GM23338 (cell line): Measurements from ENCODE around the gene ULBP1. TPM values are rescaled to one million over a fixed set of nuclear protein-coding genes. Genes with fewer than 3 reads are reported as not detected.

Experiments used
- ATAC-seq: fragments of 200-7000 bp; cut with Tn5 transposase; 3 replicates; pipeline ENCODE4 v1.9.1; 2020
- DNase-seq: peaks from one replicate; pipeline ENCODE4 v3.0.0-alpha.2; 2015; ENCODE audit warnings: low spot score
- H2AFZ ChIP-seq: fragments of 200-600 bp; sonication (generic); 2 replicates; pipeline ENCODE4 v1.8.0; 2016; ENCODE audit warnings: antibody characterized with exemption, mild to moderate bottlenecking, moderate library complexity
- H3F3A ChIP-seq: fragments of 200-600 bp; sonication (generic); replicated peaks from 2 replicates; pipeline ENCODE4 v1.8.0; 2017; ENCODE audit warnings: antibody characterized with exemption, mixed run types, low read depth
- H3K27ac ChIP-seq: fragments of 200-600 bp; sonication (generic); 2 replicates; pipeline ENCODE4 v1.6.1; 2016; ENCODE audit warnings: low read depth
- H3K27me3 ChIP-seq: fragments of 200-600 bp; sonication (generic); 2 replicates; pipeline ENCODE4 v1.8.0; 2016; ENCODE audit warnings: mild to moderate bottlenecking, mixed run types, moderate library complexity; ENCODE audit not compliant: insufficient read depth
- H3K36me3 ChIP-seq: fragments of 200-600 bp; sonication (generic); 2 replicates; pipeline ENCODE4 v1.8.0; 2016; ENCODE audit warnings: mild to moderate bottlenecking; ENCODE audit not compliant: insufficient read depth
- H3K4me1 ChIP-seq: fragments of 200-600 bp; sonication (generic); 2 replicates; pipeline ENCODE4 v1.8.0; 2016; ENCODE audit warnings: mild to moderate bottlenecking, moderate library complexity; ENCODE audit not compliant: insufficient read depth
- H3K4me2 ChIP-seq: fragments of 200-600 bp; sonication (generic); 2 replicates; pipeline ENCODE4 v1.7.1; 2017; ENCODE audit warnings: mixed run types
- H3K4me3 ChIP-seq: fragments of 200-600 bp; sonication (generic); 2 replicates; pipeline ENCODE4 v1.6.1; 2016; ENCODE audit warnings: mixed run types
- H3K79me2 ChIP-seq: fragments of 200-600 bp; sonication (generic); replicated peaks from 2 replicates; pipeline ENCODE4 v1.8.0; 2017; ENCODE audit warnings: mild to moderate bottlenecking; ENCODE audit not compliant: insufficient read depth
- H3K9me2 ChIP-seq: fragments of 200-600 bp; sonication (generic); 2 replicates; pipeline ENCODE4 v1.8.0; 2017; ENCODE audit not compliant: insufficient read depth
- H4K20me1 ChIP-seq: fragments of 200-600 bp; sonication (generic); replicated peaks from 2 replicates; pipeline ENCODE4 v1.8.0; 2017; ENCODE audit warnings: mild to moderate bottlenecking; ENCODE audit not compliant: insufficient read depth
- H3K27ac Mint-ChIP-seq: 2 replicates; pipeline ENCODE4 v1.8.0; 2020; ENCODE audit warnings: inconsistent platforms, mild to moderate bottlenecking, moderate library complexity, mixed read lengths
- H3K27me3 Mint-ChIP-seq: 3 replicates; pipeline ENCODE4 v1.8.0; 2022; ENCODE audit warnings: low read depth, mild to moderate bottlenecking, moderate library complexity, mixed read lengths, inconsistent platforms; ENCODE audit not compliant: insufficient read depth, poor library complexity
- H3K36me3 Mint-ChIP-seq: 3 replicates; pipeline ENCODE4 v1.8.0; 2021; ENCODE audit warnings: low read depth, mild to moderate bottlenecking, inconsistent platforms, moderate library complexity, mixed read lengths
- H3K4me1 Mint-ChIP-seq: 3 replicates; pipeline ENCODE4 v1.8.0; 2020; ENCODE audit warnings: mild to moderate bottlenecking, inconsistent platforms, mixed read lengths
- H3K4me3 Mint-ChIP-seq: 3 replicates; pipeline ENCODE4 v1.8.0; 2021; ENCODE audit warnings: moderate library complexity, mild to moderate bottlenecking, inconsistent platforms, mixed read lengths
- H3K9me3 Mint-ChIP-seq: 3 replicates; pipeline ENCODE4 v1.8.0; 2020; ENCODE audit warnings: moderate library complexity, mild to moderate bottlenecking, inconsistent platforms, mixed read lengths
- EZH2 ChIP-seq: fragments of 200-600 bp; sonication (generic); IDR thresholded peaks from one replicate; pipeline ENCODE4 v1.8.0; 2017; ENCODE audit warnings: antibody characterized with exemption, mild to moderate bottlenecking, low read depth; ENCODE audit not compliant: unreplicated experiment
- JUNB ChIP-seq: IDR thresholded peaks from one replicate; pipeline ENCODE4 v1.6.1; 2016; ENCODE audit warnings: antibody characterized with exemption; ENCODE audit not compliant: unreplicated experiment
- REST ChIP-seq: IDR thresholded peaks from one replicate; pipeline ENCODE4 v1.6.1; 2018; ENCODE audit warnings: antibody characterized with exemption; ENCODE audit not compliant: unreplicated experiment
- polyA plus RNA-seq: library from polyadenylated mRNA; unstranded; fragments of >200 nt; fragmentation: Nextera tagmentation; extraction: Ambion mirVana; gene quantifications from 2 replicates; pipeline ENCODE4 v1.2.1, GENCODE V29; 2016
- total RNA-seq: library from RNA; depleted of rRNA; stranded (reverse); fragments of >200 nt; shearing (Covaris generic); gene quantifications from 2 replicates; pipeline ENCODE4 v1.2.3, GENCODE V29; 2014
- TF ChIP-seq, protein P1 (sequence below): fragments of 250-450 bp; sonication (Bioruptor Pico); IDR thresholded peaks from 2 replicates; pipeline ENCODE4 v1.5.0; 2020; ENCODE audit warnings: mild to moderate bottlenecking, moderate library complexity

ULBP1 gene
- total and polyA plus RNA-seq, 2 experiments from 2014 or later = 0.74 to 1.7 TPM

GRCh38 chr6:149923327-149923986, 40.3 kb upstream of the ULBP1 start (continued):
- TF ChIP-seq, protein P1, sequence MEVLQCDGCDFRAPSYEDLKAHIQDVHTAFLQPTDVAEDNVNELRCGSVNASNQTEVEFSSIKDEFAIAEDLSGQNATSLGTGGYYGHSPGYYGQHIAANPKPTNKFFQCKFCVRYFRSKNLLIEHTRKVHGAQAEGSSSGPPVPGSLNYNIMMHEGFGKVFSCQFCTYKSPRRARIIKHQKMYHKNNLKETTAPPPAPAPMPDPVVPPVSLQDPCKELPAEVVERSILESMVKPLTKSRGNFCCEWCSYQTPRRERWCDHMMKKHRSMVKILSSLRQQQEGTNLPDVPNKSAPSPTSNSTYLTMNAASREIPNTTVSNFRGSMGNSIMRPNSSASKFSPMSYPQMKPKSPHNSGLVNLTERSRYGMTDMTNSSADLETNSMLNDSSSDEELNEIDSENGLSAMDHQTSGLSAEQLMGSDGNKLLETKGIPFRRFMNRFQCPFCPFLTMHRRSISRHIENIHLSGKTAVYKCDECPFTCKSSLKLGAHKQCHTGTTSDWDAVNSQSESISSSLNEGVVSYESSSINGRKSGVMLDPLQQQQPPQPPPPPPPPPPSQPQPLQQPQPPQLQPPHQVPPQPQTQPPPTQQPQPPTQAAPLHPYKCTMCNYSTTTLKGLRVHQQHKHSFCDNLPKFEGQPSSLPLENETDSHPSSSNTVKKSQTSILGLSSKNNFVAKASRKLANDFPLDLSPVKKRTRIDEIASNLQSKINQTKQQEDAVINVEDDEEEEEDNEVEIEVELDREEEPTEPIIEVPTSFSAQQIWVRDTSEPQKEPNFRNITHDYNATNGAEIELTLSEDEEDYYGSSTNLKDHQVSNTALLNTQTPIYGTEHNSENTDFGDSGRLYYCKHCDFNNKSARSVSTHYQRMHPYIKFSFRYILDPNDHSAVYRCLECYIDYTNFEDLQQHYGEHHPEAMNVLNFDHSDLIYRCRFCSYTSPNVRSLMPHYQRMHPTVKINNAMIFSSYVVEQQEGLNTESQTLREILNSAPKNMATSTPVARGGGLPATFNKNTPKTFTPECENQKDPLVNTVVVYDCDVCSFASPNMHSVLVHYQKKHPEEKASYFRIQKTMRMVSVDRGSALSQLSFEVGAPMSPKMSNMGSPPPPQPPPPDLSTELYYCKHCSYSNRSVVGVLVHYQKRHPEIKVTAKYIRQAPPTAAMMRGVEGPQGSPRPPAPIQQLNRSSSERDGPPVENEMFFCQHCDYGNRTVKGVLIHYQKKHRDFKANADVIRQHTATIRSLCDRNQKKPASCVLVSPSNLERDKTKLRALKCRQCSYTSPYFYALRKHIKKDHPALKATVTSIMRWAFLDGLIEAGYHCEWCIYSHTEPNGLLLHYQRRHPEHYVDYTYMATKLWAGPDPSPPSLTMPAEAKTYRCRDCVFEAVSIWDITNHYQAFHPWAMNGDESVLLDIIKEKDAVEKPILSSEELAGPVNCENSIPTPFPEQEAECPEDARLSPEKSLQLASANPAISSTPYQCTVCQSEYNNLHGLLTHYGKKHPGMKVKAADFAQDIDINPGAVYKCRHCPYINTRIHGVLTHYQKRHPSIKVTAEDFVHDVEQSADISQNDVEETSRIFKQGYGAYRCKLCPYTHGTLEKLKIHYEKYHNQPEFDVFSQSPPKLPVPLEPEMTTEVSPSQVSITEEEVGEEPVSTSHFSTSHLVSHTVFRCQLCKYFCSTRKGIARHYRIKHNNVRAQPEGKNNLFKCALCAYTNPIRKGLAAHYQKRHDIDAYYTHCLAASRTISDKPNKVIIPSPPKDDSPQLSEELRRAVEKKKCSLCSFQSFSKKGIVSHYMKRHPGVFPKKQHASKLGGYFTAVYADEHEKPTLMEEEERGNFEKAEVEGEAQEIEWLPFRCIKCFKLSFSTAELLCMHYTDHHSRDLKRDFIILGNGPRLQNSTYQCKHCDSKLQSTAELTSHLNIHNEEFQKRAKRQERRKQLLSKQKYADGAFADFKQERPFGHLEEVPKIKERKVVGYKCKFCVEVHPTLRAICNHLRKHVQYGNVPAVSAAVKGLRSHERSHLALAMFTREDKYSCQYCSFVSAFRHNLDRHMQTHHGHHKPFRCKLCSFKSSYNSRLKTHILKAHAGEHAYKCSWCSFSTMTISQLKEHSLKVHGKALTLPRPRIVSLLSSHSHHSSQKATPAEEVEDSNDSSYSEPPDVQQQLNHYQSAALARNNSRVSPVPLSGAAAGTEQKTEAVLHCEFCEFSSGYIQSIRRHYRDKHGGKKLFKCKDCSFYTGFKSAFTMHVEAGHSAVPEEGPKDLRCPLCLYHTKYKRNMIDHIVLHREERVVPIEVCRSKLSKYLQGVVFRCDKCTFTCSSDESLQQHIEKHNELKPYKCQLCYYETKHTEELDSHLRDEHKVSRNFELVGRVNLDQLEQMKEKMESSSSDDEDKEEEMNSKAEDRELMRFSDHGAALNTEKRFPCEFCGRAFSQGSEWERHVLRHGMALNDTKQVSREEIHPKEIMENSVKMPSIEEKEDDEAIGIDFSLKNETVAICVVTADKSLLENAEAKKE = no peak
- no peak for TF ChIP-seq JUNB

GRCh38 chr6:149924206-149924932, 39.4 kb upstream of the ULBP1 start:
- peaks cover 94% of the 10 kb centered on the region for H3K27me3 ChIP-seq
- H3K9me3 Mint-ChIP-seq = peaks cover 7% of the 10 kb centered on the region; the same call in 2 of the 3 replicates

More at GRCh38 chr6:149924206-149924932, 39.4 kb upstream of the ULBP1 start:
- H3K9me2 ChIP-seq = no peaks in the 10 kb centered on the region
- no peak overlapping the region for H2AFZ ChIP-seq
- no peaks in the 10 kb centered on the region for H3K36me3 Mint-ChIP-seq
- H3F3A ChIP-seq = 0 out of 2 replicates have a peak, but pooled peaks cover 3% of the 10 kb centered on the region
- no peak overlapping the region for H3K27ac ChIP-seq
- peaks cover 62% of the 10 kb centered on the region for H3K27me3 Mint-ChIP-seq
- no peak overlapping the region for H3K27ac Mint-ChIP-seq
- H3K4me3 Mint-ChIP-seq = peak overlapping the region; percentile 52; the same call in 2 of the 3 replicates
- ATAC-seq (no peak), DNase-seq (no peak)
- H3K36me3 ChIP-seq = no peaks in the 10 kb centered on the region
- H3K4me3 ChIP-seq = no peak overlapping the region
- H4K20me1 ChIP-seq = no peaks in the 10 kb centered on the region
- TF ChIP-seq REST (no peak), EZH2 (peak; percentile 30)
- H3K4me1 ChIP-seq = no peaks in the 10 kb centered on the region
- no peak overlapping the region for H3K4me2 ChIP-seq
- H3K4me1 Mint-ChIP-seq = peaks cover 9% of the 10 kb centered on the region; the same call in 2 of the 3 replicates
- no peaks in the 10 kb centered on the region for H3K79me2 ChIP-seq
